Mucosa of stomach (tissue), 1 donor: ENCODE data around the gene OR2S2.

Source experiments
- H3K27me3 ChIP-seq: one replicate; pipeline ENCODE4 v1.7.0; 2013; ENCODE audit warnings: mild to moderate bottlenecking, low read length; ENCODE audit not compliant: control insufficient read depth, insufficient read depth
- H3K36me3 ChIP-seq: one replicate; pipeline ENCODE4 v1.7.0; 2013; ENCODE audit warnings: low read length; ENCODE audit not compliant: control insufficient read depth, insufficient read depth
- H3K4me1 ChIP-seq: one replicate; pipeline ENCODE4 v1.7.0; 2013; ENCODE audit warnings: mild to moderate bottlenecking, low read length; ENCODE audit not compliant: control insufficient read depth, insufficient read depth
- H3K4me3 ChIP-seq: one replicate; pipeline ENCODE4 v1.7.0; 2013; ENCODE audit warnings: low read length
- H3K9ac ChIP-seq: one replicate; pipeline ENCODE4 v1.7.0; 2013; ENCODE audit warnings: mild to moderate bottlenecking, low read length, moderate library complexity
- H3K9me3 ChIP-seq: one replicate; pipeline ENCODE4 v1.7.0; 2013; ENCODE audit warnings: mild to moderate bottlenecking, low read length, moderate library complexity; ENCODE audit not compliant: control insufficient read depth
- donor health status: Pancreatic carcinoma.

OR2S2 gene

GRCh38 chr9:35984021-35984420 is 26.1 kb upstream of the OR2S2 start:
- Histone ChIP-seq H3K9ac (no peak overlapping the region), H3K9me3 (no peaks in the 10 kb centered on the region), H3K36me3 (no peaks in the 10 kb centered on the region), H3K27me3 (peaks cover 19% of the 10 kb centered on the region), H3K4me3 (no peak overlapping the region), H3K4me1 (no peaks in the 10 kb centered on the region)

- Histone ChIP-seq H3K9me3 (no peaks in the 10 kb centered on the region), H3K27me3 (peaks cover 23% of the 10 kb centered on the region), H3K9ac (no peak overlapping the region), H3K36me3 (no peaks in the 10 kb centered on the region), H3K4me1 (no peaks in the 10 kb centered on the region), H3K4me3 (no peak overlapping the region)
Measured at GRCh38 chr9:35981699-35982098, 23.7 kb upstream of the OR2S2 start.

- Histone ChIP-seq H3K36me3 (no peaks in the 10 kb centered on the region), H3K9ac (no peak overlapping the region), H3K4me1 (no peaks in the 10 kb centered on the region), H3K4me3 (no peak overlapping the region), H3K27me3 (peaks cover 32% of the 10 kb centered on the region), H3K9me3 (no peaks in the 10 kb centered on the region)
Measured at GRCh38 chr9:35980289-35981011, 22.5 kb upstream of the OR2S2 start.

- Histone ChIP-seq H3K4me1 (no peaks in the 10 kb centered on the region), H3K9ac (no peak overlapping the region), H3K27me3 (peaks cover 30% of the 10 kb centered on the region), H3K4me3 (no peak overlapping the region), H3K9me3 (no peaks in the 10 kb centered on the region), H3K36me3 (no peaks in the 10 kb centered on the region)
Measured at GRCh38 chr9:35978792-35979191, 20.8 kb upstream of the OR2S2 start.

GRCh38 chr9:35976726-35977125 is 18.8 kb upstream of the OR2S2 start:
- H3K4me1 ChIP-seq, result no peaks in the 10 kb centered on the region
- H3K27me3 ChIP-seq, result peaks cover 20% of the 10 kb centered on the region
- H3K36me3 ChIP-seq, result no peaks in the 10 kb centered on the region
- no peak overlapping the region for H3K4me3 ChIP-seq
- H3K9ac ChIP-seq, result no peak overlapping the region
- H3K9me3 ChIP-seq, result no peaks in the 10 kb centered on the region

- Histone ChIP-seq H3K9me3 (no peaks in the 10 kb centered on the region), H3K4me3 (no peak overlapping the region), H3K36me3 (no peaks in the 10 kb centered on the region), H3K4me1 (no peaks in the 10 kb centered on the region), H3K9ac (no peak overlapping the region), H3K27me3 (peaks cover 13% of the 10 kb centered on the region)
Measured at GRCh38 chr9:35974800-35975199, 16.8 kb upstream of the OR2S2 start.

- Histone ChIP-seq H3K4me3 (no peak overlapping the region), H3K9ac (no peak overlapping the region), H3K36me3 (no peaks in the 10 kb centered on the region), H3K27me3 (peaks cover 13% of the 10 kb centered on the region), H3K9me3 (no peaks in the 10 kb centered on the region), H3K4me1 (no peaks in the 10 kb centered on the region)
Measured at GRCh38 chr9:35972093-35972492, 14.1 kb upstream of the OR2S2 start.

- H3K4me3 ChIP-seq, result no peak overlapping the region
- no peaks in the 10 kb centered on the region for H3K4me1 ChIP-seq
- H3K36me3 ChIP-seq, result no peaks in the 10 kb centered on the region
- H3K9ac ChIP-seq, result no peak overlapping the region
- no peaks in the 10 kb centered on the region for H3K9me3 ChIP-seq
- no peaks in the 10 kb centered on the region for H3K27me3 ChIP-seq
Measured at GRCh38 chr9:35967042-35967441, 9.1 kb upstream of the OR2S2 start.

- no peak overlapping the region for H3K4me3 ChIP-seq
- no peaks in the 10 kb centered on the region for H3K9me3 ChIP-seq
- no peaks in the 10 kb centered on the region for H3K27me3 ChIP-seq
Measured at GRCh38 chr9:35966433-35966832, 8.5 kb upstream of the OR2S2 start.

GRCh38 chr9:35965011-35965410 is 7.1 kb upstream of the OR2S2 start:
- no peak overlapping the region for H3K9ac ChIP-seq
- H3K36me3 ChIP-seq, result no peaks in the 10 kb centered on the region
- H3K4me1 ChIP-seq, result peaks cover 12% of the 10 kb centered on the region
- no peaks in the 10 kb centered on the region for H3K27me3 ChIP-seq
- no peak overlapping the region for H3K4me3 ChIP-seq
- no peaks in the 10 kb centered on the region for H3K9me3 ChIP-seq

More at GRCh38 chr9:35966433-35966832, 8.5 kb upstream of the OR2S2 start:
- Histone ChIP-seq H3K9ac (no peak overlapping the region), H3K36me3 (no peaks in the 10 kb centered on the region), H3K4me1 (no peaks in the 10 kb centered on the region)

GRCh38 chr9:35962126-35962906 is 4.4 kb upstream of the OR2S2 start:
- Histone ChIP-seq H3K36me3 (no peaks in the 10 kb centered on the region), H3K4me1 (peaks cover 13% of the 10 kb centered on the region), H3K9me3 (no peaks in the 10 kb centered on the region), H3K4me3 (no peak overlapping the region), H3K27me3 (no peaks in the 10 kb centered on the region), H3K9ac (no peak overlapping the region)

- Histone ChIP-seq H3K4me1 (peaks cover 13% of the 10 kb centered on the region), H3K9ac (no peak overlapping the region), H3K4me3 (no peak overlapping the region), H3K9me3 (no peaks in the 10 kb centered on the region), H3K36me3 (no peaks in the 10 kb centered on the region), H3K27me3 (no peaks in the 10 kb centered on the region)
Measured at GRCh38 chr9:35960039-35960655, 2.2 kb upstream of the OR2S2 start.
